ENCODE measurements around the gene PPM1F. TPM values are rescaled to one million over a fixed set of nuclear protein-coding genes. Genes with fewer than 3 reads are reported as not detected.

PPM1F gene
- total RNA-seq, 3 donors from 2014 or later, result 10.5 to 27.5 (median 14.8) TPM

DNA sequence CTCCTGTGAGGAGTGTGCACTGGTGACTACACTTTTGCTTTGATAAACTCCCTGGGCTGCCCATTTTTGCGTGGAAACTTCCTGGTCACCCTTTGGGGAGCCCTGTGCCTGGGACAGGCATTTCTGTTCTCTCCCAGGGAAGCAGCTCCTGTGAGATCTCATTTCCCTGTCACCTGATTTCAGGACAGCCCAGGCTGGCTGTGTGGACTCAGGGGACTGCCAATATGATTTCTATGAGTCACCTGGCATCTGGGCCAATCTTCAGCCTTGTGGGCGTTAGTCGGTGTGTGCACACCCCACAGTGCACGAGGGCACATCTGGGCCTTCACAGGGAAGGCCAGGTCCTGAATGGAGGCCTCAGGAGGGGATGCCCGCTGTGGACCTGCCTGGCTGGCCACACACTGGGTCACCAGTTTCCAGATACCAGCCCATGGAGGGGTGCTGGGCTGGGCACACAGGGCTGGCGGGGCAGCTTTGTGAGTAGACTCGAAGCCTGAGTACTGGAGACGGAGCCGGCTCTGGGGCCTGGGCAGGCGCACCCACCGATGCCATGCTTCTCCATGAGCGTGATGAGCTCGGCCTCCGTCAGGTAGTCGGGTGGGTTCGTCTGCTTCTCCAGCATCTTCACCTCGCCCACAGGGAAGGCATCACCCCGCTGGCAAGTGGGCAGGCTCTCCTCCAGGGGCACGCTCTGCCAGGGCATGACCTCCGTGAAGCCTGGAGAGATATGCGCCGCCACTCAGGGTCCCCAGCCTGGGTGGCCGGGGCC is 9.4 kb upstream of the PPM1F start:
- Histone ChIP-seq H3K36me3 (ENCODE audit: low read depth) (no peaks in the 10 kb centered on the region), H3K4me1 (ENCODE audit: low read depth) (peaks cover 6% of the 10 kb centered on the region), H3K9me3 (no peaks in the 10 kb centered on the region), H3K4me3 (no peak overlapping the region)
- TF ChIP-seq, protein P1, sequence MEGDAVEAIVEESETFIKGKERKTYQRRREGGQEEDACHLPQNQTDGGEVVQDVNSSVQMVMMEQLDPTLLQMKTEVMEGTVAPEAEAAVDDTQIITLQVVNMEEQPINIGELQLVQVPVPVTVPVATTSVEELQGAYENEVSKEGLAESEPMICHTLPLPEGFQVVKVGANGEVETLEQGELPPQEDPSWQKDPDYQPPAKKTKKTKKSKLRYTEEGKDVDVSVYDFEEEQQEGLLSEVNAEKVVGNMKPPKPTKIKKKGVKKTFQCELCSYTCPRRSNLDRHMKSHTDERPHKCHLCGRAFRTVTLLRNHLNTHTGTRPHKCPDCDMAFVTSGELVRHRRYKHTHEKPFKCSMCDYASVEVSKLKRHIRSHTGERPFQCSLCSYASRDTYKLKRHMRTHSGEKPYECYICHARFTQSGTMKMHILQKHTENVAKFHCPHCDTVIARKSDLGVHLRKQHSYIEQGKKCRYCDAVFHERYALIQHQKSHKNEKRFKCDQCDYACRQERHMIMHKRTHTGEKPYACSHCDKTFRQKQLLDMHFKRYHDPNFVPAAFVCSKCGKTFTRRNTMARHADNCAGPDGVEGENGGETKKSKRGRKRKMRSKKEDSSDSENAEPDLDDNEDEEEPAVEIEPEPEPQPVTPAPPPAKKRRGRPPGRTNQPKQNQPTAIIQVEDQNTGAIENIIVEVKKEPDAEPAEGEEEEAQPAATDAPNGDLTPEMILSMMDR (IDR thresholded peaks at IDR 0.05), result no peak
- intact Hi-C loops (cut with DNase I, micrococcal nuclease), result no loop called here
- DNase-seq, result peak in 1 of 3 donors; percentile 26
- ATAC-seq, result peak; percentile 86

- peaks cover 6% of the 10 kb centered on the region for H3K4me1 ChIP-seq (ENCODE audit: low read depth)
- DNase-seq (no peak), ATAC-seq (no peak)
- no peak overlapping the region for H3K4me3 ChIP-seq
- H3K36me3 ChIP-seq (ENCODE audit: low read depth), result no peaks in the 10 kb centered on the region
- no peaks in the 10 kb centered on the region for H3K9me3 ChIP-seq
- TF ChIP-seq, protein P1 (IDR thresholded peaks at IDR 0.05), result no peak
- intact Hi-C loops (cut with DNase I, micrococcal nuclease), result no loop called here
These were observed 8.6 kb upstream of the PPM1F start for GRCh38 chr22:21961127-21961867.

DNA sequence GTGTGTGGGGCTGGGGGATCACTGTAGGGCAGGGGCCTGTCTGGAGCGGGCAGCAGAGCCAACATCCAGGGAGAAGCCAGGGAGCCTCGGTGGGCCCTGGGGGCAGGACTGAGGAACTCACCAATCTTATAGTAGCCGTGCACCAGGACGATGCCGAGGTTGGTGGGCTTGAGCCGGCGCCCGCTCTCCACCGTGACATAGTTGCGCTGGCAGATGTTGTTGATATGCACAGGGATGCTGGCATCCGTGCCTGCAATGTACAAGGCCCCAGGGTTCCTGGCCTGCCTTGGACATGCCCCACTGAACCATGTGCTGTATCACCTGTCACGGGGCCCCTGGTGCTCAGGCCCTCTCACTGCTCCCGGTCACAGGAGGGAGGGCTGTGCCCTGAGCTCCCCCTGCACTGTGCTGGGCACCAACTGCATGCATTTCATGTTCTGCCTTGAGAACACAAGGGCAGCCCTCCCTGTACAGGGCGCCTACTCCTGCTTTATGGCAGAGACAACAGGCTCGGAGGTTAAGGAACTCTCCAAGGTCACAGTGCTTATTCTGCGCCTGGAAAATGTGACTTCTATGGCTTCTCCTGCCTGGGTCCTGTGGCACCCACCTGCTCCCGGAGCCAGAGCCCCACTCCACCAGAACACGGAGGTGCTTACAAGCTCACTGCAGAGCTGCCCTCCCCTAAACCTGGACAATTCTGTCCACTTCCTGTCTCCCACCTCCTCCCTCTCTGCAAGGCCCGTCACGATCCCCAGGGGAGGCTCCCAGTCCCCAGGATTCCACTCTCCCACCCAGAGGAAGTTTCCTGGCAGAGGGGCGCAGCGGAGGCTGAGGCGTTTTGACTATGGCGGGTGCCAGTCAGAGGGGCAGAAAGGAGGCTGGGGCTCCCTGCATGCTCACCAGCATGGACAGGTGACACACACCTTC is 7.8 kb upstream of the PPM1F start:
- Histone ChIP-seq H3K9me3 (no peaks in the 10 kb centered on the region), H3K36me3 (ENCODE audit: low read depth) (no peaks in the 10 kb centered on the region), H3K4me1 (ENCODE audit: low read depth) (peaks cover 6% of the 10 kb centered on the region), H3K4me3 (no peak overlapping the region)
- ATAC-seq (no peak), DNase-seq (no peak)
- intact Hi-C loops (cut with DNase I, micrococcal nuclease), result no loop called here
- TF ChIP-seq, protein P1 (IDR thresholded peaks at IDR 0.05), result no peak

DNA sequence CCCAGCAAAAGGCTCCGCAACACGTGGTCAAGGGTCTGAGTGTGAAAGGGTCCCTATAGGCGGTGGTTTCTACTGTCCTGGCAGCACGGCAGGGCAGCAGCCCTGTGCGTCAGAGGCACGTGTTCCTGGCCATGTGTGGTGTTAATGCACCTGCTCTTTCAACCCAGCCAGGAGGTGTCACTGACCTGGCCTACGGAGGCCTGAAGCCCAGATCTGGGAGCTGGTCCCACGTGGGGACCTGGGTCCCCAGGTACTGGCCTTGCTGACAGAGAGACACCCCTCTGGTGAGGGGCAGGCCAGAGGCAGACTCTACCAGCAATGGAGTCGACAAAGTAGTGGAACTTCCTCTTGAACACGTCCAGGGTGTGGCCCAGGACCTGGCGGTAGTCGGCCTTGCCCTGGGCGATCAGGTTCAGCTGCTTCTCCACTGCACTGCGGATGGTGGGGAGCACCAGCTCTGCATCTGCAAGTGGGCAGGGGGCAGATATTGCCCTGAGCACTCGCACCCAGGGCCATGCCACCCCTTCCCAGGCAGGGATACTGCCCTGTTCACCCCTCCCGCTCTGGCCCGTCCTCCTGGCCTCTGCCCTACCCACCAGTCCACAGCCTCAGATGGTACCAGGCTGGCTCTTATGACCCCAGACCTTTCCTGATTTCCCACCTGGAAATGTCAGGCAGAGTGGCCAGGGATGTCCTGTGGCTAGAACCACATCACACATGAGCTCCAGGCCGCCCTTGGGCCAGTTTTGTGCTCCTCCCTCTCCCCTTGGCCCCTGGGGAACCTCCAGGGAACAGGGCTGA is 6.8 kb upstream of the PPM1F start:
- Histone ChIP-seq H3K9me3 (no peaks in the 10 kb centered on the region), H3K4me3 (no peak overlapping the region), H3K4me1 (ENCODE audit: low read depth) (peaks cover 6% of the 10 kb centered on the region), H3K36me3 (ENCODE audit: low read depth) (no peaks in the 10 kb centered on the region)
- DNase-seq, result peak in 2 of 3 donors; percentile 29 to 48
- peak; percentile 57 for ATAC-seq
- TF ChIP-seq, protein P1 (IDR thresholded peaks at IDR 0.05), result no peak
- intact Hi-C loops (cut with DNase I, micrococcal nuclease), result no loop called here
